Thoracic aorta (tissue), 2 donors: ENCODE data around the gene SDK2. TPM values are rescaled to one million over a fixed set of nuclear protein-coding genes. Genes with fewer than 3 reads are reported as not detected.
A peak's percentile ranks its signal among the peaks of the same experiment; 100 is the strongest.
"Not testable (repeated sequence)": the region's sequence is repeated elsewhere in the genome, so short reads cannot be mapped to it uniquely, and the experiment has no call there.

Source experiments
- ATAC-seq: fragments of 150-250 bp; one replicate; pipeline ENCODE4 v1.8.0; 2017; ENCODE audit warnings: low read depth; ENCODE audit not compliant: insufficient number of reproducible peaks, low FRiP score
- DNase-seq: peaks from one replicate; pipeline ENCODE4 v3.0.0-alpha.2; 2020; ENCODE audit warnings: low spot score
- H3K27ac ChIP-seq, 2 donors: fragments of 200-600 bp; sonication (generic); 1 replicate in 1 of 2; 2 replicates in 1 of 2; pipeline ENCODE4 v1.5.1; 2016; ENCODE audit warnings: mild to moderate bottlenecking in 2 of 2, moderate library complexity in 2 of 2
- H3K27me3 ChIP-seq: fragments of 200-600 bp; sonication (generic); replicated peaks from 2 replicates; pipeline ENCODE4 v1.6.0; 2016; ENCODE audit warnings: mild to moderate bottlenecking; ENCODE audit not compliant: insufficient read depth
- H3K36me3 ChIP-seq: fragments of 200-600 bp; sonication (generic); one replicate; pipeline ENCODE4 v1.5.1; 2016
- H3K4me1 ChIP-seq, 2 donors: fragments of 200-600 bp; sonication (generic); 1 replicate in 1 of 2; 2 replicates in 1 of 2; pipeline versions ENCODE4 v1.5.1 to v1.6.0; 2016; ENCODE audit warnings: low read depth in 2 of 2, mild to moderate bottlenecking in 1 of 2; ENCODE audit not compliant: control insufficient read depth in 1 of 2
- H3K4me3 ChIP-seq: fragments of 200-600 bp; sonication (generic); 2 replicates; pipeline ENCODE4 v1.5.1; 2016; ENCODE audit warnings: mild to moderate bottlenecking
- H3K9me3 ChIP-seq: fragments of 200-600 bp; sonication (generic); 2 replicates; pipeline ENCODE4 v1.5.1; 2016
- total RNA-seq, 2 donors: library from RNA; depleted of rRNA; stranded (reverse); fragments of >200 nt; gene quantifications; one replicate each; pipeline versions ENCODE4 v1.1.0 to v1.2.3, GENCODE V29; 2016
- TF ChIP-seq, protein P1 (sequence below): fragments of 200-600 bp; sonication (generic); IDR thresholded peaks from one replicate; pipeline ENCODE4 v1.5.1; 2019; ENCODE audit warnings: antibody characterized with exemption

The SDK2 gene
- total RNA-seq, 2 donors from 2014 or later = 6.0 to 8.9 TPM

DNA sequence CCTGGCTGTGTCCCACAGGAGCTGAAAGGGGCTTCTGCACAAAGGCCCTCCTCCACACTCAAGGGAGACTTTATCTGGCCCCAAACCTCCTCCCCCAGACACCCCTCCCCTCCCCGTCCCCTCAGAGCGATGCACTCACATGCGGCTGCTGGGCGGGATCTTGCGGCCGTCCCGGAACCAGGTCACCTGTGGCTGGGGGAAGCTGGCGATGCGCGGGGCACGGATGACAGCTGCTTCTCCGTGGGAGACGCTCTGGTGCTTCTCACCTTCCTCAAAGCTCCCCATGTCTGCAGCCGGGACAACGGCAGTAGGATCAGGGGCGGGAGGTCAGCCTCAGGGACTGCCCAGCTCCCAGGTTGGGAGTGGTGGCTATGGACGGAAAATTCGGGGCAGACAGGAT lies 188.5 kb downstream of the SDK2 start:
- Histone ChIP-seq H3K4me3 (no peak overlapping the region), H3K4me1 (peaks cover 0 to 14% of the 10 kb centered on the region in 2 donors), H3K27ac (no peak overlapping the region), H3K9me3 (no peaks in the 10 kb centered on the region), H3K27me3 (no peaks in the 10 kb centered on the region), H3K36me3 (no peaks in the 10 kb centered on the region)
- DNase-seq (no peak), ATAC-seq (no peak)
- TF ChIP-seq, protein P1, sequence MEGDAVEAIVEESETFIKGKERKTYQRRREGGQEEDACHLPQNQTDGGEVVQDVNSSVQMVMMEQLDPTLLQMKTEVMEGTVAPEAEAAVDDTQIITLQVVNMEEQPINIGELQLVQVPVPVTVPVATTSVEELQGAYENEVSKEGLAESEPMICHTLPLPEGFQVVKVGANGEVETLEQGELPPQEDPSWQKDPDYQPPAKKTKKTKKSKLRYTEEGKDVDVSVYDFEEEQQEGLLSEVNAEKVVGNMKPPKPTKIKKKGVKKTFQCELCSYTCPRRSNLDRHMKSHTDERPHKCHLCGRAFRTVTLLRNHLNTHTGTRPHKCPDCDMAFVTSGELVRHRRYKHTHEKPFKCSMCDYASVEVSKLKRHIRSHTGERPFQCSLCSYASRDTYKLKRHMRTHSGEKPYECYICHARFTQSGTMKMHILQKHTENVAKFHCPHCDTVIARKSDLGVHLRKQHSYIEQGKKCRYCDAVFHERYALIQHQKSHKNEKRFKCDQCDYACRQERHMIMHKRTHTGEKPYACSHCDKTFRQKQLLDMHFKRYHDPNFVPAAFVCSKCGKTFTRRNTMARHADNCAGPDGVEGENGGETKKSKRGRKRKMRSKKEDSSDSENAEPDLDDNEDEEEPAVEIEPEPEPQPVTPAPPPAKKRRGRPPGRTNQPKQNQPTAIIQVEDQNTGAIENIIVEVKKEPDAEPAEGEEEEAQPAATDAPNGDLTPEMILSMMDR = no peak

DNA sequence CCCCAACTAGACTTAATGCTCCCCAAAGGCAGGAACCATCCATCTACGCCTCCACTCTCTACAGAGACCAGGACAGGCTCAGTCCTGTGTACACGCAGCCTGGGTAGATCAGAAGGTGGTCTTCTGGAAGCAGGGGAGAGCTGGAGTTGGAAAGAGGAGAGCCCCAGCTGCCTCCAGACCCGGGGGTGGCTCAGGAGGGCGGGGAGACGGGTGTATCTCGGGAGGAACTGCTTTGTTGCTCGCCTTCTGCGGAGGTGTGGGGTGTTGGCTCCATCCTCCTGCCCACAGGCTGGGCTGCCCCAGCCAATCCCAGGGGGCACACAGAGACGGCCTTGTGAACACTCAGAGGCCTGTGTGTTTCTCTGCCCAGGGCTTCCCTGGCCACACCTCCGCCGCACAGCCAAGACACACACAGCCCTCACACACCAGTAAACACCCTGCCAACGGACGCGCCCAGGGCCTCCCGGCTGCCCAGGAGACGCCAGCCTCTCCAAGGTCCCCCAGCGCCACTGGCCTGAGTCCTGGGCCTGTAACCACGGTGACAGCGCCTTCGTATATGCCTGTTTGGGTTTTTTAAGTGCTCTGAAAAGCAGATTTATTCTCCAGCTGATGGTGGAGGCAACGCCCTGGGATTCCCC lies 189.1 kb downstream of the SDK2 start:
- Histone ChIP-seq H3K27me3 (no peaks in the 10 kb centered on the region), H3K27ac (no peak overlapping the region), H3K36me3 (no peaks in the 10 kb centered on the region), H3K4me3 (no peak overlapping the region), H3K4me1 (peaks cover 0 to 14% of the 10 kb centered on the region in 2 donors), H3K9me3 (no peaks in the 10 kb centered on the region)
- TF ChIP-seq, protein P1 = no peak
- ATAC-seq = no peak
- peak; percentile 30 for DNase-seq

DNA sequence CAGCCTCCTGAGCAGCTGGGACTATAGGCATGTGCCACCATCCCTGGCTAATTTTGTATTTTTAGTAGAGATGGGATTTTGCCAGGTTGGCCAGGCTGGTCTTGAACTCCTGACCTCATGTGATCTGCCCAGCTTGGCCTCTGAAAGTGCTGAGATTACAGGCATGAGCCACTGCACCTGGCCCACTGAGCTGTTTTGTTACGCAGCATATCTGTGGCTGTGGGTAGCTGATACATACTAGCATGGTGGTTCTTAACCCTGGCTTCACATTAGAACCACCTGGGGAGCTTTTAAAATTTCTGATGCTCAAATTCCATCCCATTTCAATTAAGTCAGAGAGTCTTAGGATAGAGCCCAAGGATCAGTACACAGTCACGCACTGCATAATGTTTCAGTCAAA lies 190.8 kb downstream of the SDK2 start:
- not testable (repeated sequence) for H3K27me3 ChIP-seq, H3K4me3 ChIP-seq, H3K9me3 ChIP-seq, DNase-seq, H3K27ac ChIP-seq, ATAC-seq, H3K36me3 ChIP-seq
- peaks cover 0 to 14% of the 10 kb centered on the region in 2 donors for H3K4me1 ChIP-seq

DNA sequence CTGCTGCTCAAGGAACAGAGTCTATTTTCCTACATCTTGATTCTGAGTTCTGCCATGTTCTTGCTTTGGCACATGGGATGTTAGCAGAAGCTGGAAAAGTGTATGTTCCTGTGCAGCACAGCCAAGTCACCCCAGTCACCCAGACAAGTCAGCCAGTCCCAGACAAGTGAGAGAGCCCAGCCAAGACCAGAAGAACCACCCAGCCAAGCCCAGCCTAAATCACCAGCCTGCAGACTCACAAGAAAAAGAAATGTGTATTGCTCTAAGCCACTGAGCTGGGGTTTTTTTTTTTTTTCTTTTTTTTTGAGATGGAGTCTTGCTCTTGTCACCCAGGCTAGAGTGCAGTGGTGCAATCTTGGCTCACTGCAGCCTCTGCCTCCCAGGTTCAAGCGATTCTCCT lies 191.2 kb downstream of the SDK2 start:
- H3K36me3 ChIP-seq = no peaks in the 10 kb centered on the region
- no peak for ATAC-seq
- TF ChIP-seq, protein P1 = no peak
- no peak for DNase-seq
- no peaks in the 10 kb centered on the region for H3K9me3 ChIP-seq
- peaks cover 0 to 14% of the 10 kb centered on the region in 2 donors for H3K4me1 ChIP-seq
- no peak overlapping the region for H3K4me3 ChIP-seq
- H3K27me3 ChIP-seq = no peaks in the 10 kb centered on the region
- no peak overlapping the region for H3K27ac ChIP-seq

DNA sequence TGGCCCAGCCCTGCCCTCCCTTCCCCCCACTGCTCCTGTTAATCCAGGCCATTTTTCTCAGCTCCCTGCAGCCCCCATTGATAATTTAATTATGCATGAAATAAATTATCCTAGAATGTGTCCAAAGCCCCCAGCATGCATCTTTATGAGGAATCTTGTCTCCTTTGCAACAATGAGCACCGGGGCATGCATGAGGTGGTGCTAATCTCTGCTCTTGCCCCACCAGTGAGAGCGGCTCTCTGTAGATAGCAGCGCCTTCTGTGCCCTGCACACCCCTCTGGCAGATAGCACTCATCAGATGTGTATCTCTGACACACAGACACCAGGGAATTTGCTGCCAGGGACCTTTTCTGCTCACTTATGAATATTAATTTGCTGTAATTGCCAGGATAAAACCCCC lies 192.2 kb downstream of the SDK2 start:
- ATAC-seq (no peak), DNase-seq (no peak)
- TF ChIP-seq, protein P1 = no peak

DNA sequence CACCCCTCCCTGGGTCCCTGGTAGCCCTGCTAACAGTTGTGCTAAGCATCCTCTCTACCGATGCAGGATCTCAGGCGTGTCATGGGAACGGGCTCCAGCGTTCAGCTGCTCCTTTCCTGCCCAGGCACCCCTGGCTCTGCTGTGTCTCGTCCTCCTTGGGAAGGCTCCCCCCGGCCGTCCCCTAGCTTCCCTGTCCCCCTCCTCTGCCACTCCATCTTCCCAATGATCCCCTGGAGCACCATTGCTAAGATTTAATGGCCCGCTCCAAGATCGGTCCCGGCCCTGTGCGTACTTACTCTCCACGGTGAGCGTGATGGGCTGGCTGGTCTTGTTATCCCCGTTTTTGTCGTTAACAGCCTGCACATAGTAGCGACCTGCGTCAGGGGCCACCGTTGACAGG lies 196.9 kb downstream of the SDK2 start:
- H3K36me3 ChIP-seq = no peaks in the 10 kb centered on the region
- ATAC-seq (no peak), DNase-seq (no peak)
- no peaks in the 10 kb centered on the region for H3K9me3 ChIP-seq
- no peak overlapping the region for H3K27ac ChIP-seq
- no peaks in the 10 kb centered on the region for H3K4me1 ChIP-seq
- TF ChIP-seq, protein P1 = no peak
- H3K4me3 ChIP-seq = no peak overlapping the region
- H3K27me3 ChIP-seq = no peaks in the 10 kb centered on the region

More for the DNA sequence above, 192.2 kb downstream of the SDK2 start:
- Histone ChIP-seq H3K9me3 (no peaks in the 10 kb centered on the region), H3K36me3 (no peaks in the 10 kb centered on the region), H3K4me3 (no peak overlapping the region), H3K27ac (no peak overlapping the region), H3K4me1 (peaks cover 0 to 14% of the 10 kb centered on the region in 2 donors), H3K27me3 (no peaks in the 10 kb centered on the region)
